Kidney glomerular epithelial cell (primary cell): Measurements from ENCODE around the gene A2M.

Experiments
- DNase-seq: peaks from one replicate; lab custom pipeline; 2025; lab: John Stamatoyannopoulos, UW

Gene A2M

DNA sequence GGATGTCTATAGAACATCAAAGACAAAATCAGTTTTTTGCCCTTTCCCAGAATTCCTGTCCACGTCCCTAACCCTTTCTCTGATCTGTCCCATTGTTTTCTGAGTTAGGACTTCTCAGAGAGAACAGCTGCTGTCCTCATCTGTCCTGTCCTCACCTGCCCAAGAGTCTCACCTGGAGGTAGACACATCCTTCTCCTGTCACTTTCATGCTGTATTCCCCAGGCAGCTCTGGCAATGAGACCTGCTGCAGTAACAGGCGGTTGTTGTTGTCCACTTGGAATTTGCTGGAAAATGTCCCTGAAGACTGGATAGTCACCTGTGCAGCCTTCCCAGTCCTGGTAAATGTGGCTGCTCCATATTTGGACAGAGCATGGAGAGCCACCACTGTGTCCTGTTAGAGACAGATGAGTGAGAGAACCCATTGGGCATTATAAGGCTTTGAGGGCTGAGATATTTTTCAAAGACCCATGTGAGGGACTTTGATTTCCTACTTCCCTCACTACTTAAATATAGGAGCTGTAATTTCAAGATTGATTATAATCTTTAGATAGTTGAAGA is 43.2 kb downstream of the A2M start:
- DNase-seq: no peak

DNA sequence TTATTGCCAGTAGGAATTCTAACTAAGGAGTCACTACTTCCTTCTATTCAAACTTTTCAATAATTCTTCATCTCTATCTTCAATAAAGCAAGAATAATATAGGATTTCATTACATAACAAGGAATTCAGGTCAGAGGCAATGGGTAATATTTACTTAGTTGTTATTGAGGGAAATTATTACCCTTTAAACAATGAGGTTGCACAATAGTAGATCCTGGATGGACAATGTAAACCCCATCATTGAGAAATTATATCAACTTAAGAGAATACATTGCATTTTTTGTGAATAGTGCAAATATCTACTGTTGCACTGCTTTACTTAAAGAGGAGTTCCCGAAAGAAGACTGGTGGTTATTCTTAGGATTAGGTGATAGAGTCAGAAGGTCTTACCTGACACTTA is 43.8 kb downstream of the A2M start:
- no peak for DNase-seq

DNA sequence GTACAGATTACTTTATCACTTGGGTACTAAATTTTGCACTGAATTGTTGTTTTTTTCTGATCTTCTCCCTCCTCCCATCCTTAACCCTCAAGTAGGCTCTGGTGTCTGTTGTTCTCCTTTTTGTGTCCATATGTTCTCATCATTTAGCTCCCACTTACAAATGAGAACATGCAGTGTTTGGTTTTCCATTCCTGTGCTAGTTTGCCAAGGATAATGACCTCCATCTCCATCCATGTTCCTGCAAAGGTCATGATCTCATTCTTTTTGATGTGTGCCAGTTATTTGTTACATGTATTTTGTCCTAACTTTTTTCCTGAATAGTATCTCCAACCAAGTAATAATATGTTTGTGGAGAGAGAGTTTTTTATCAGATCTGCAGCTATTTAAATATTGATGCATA is 44.2 kb downstream of the A2M start:
- DNase-seq: no peak

DNA sequence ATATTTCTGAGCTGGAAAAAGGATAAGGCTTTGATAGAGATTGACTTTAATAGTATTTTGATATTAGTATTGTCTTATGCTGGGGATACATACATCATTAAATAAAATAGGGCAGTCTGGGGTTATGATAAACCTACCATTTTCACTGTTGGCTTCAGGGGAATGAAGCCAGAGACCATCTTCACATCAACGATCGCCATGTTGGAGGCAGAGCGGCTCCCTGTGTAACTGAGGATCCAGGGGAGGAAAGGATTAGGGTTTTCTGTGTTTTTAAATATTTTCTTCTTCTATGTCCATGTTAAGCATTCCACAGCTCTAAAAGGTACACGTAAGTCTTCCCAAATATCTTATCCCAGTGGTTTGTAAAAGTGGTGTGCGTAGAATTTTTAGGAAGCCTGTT is 45.4 kb downstream of the A2M start:
- no peak for DNase-seq

DNA sequence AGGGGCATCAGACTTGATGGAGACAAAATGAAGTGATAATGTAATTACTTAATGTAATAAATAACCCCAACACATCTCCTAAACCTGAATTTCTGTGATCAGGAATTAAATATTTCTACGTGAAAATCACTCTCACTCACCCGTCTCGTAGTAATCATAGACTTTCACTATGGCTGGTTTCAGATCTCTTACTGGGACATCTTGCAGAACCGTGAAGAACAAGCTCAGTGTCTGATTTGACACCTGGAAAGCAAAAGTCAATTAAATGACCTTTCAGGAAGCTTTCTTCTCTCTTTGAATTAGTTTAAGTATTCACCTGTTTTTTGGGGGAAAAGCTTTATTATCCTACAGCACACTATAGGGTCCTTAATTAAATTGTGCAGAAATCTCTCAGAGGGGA is 47.1 kb downstream of the A2M start:
- no peak for DNase-seq

DNA sequence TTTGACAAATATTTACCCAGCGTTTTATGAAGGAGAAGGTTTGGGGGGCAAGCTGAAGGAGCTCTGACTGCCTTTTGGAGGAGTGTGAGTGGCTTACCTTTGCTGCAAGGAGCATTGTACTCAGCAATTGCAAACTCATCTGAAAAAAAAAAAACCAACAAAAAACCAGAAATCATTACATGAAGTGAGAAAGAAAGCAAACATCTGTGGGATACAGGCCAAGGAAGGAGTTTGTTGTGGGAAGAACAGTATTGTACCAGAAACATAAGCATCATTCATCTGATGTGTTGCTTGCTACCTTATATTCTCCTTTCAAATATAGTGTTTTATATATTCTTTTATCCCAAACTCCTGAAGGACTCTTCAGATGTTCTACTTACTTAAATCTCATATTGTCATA is 47.6 kb downstream of the A2M start:
- no peak for DNase-seq

DNA sequence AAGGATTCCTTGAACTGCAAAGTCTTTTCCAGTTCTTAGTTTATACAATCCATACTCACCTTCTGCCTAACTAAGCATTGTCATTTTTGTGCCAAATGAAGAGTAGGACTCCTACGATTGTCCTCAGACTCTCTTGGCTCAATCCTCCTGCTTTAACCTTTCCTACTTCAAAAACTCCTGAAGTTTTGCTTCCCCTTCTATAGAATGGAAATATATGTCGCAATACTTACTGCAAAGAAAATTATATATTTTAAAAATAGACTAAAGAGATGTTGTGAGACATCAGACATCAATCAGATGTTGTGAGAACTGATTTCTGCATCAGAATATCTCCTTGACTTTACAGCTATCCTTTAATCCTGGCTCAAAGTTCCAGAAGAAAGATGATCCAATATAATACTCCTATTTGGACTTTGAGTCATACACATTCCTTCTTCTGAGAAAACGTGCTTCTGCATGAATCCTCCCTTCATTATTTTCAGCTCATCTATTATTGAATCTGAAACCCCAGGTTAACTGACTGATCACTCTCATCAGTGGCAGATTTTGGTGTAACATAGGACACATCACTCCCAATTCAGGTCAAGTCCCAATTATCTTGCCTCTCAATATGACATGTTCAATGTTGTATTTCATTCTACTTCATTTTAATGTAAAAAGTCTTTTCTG is 48.8 kb downstream of the A2M start:
- no peak for DNase-seq

DNA sequence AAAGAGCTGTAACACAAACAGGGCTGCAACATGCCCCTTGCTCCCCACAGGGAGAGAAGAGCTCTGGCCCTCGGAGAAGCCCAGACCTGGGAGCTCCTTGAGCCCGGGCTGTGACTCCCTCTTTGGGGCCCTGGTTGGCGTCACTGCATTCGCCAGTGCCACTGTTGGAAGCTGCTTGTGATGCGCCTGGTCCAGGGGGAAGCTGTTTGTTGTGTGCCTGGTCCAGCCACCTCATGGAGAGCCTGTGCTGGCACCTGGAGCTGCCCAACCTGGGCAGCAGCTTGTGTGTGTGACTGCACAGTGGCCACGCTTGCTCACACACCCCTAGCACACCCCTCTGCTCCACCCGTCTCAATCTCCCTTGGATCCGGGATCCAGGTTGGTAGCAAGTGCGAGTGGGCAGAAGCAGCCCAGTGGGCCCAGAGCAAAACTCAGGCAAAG is 49.5 kb downstream of the A2M start:
- no peak for DNase-seq

DNA sequence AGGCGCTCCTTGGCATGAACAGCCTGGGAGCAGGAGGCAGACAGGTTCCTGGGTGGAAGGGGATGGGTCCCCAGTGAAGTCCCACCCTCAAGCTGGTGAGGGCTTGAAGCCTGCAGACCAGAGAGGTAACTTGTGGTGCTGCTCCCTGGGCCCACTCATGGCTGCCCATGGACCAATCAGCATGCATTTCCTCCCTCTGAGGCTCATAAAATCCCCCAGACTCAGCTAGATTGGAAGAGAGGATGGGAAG is 50.2 kb downstream of the A2M start:
- DNase-seq: no peak

DNA sequence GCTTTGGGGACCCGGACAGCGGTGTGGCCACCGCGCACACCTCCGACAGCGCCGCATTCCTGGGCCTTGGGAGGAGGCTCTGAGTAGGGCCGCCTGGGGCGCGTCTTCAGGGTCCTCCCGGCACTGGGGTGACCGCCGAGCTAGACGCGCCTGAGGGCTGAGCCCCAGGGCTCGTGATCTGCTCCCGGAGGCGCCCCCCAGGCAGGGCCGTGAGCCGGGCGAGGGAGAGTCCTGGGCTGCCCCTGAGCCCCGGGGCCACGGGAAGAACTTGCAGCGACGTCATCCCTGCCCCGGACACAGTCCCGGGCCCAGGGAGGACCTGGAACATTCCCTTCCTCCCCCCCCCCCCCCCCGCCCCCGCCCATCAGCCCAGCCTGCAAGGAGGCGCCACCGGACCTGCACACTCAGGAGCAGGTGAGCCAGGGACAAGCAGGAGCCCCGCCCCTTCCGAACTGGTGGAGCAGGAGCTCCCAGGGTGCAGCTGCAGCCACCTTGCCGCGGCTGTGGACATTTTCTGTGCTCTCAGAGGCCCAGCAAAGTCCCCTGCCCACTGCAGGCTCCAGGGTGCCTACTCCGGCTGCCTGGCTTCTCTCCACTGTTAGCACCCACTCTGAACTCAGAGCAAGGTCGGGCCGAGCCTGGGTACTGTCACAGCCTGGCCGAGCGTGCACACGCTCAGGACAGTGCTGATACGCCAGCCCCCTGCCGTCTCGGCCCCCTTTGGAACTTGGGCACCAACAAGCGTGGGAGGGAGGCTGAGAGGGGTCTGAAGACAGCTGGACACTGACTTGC is 50.7 kb downstream of the A2M start:
- DNase-seq: peak; percentile 20

DNA sequence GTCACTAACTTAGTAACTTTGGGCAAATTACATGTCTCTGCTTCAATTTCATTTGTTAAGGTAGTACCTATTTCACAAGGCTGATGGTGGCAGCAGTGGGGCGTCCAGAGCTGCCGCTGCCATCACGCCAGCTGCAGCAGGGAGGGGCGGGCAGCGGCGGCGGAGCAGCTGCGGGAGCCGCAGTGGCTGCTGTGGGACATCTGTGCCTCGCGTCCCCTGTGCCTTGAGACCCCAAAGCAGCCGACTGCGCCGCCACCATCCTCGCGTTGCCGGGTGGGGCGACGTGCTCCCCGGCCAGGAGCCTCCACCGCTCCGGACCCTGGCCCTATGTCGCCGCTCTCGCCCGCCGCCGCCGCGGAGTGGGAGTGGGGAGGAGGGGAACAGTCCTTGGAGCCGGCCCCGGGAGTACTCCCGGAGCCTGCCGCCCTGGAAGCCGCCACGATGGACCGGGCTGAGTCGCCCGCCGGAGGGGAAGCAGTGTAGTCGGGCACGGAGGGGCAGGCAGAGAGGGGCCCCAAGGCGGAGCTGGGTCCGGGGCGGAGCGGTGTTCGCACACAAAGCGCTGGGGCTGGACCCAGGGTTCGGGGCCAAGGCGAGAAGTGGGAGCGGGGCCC is 51.4 kb downstream of the A2M start:
- DNase-seq: peak; percentile 50

DNA sequence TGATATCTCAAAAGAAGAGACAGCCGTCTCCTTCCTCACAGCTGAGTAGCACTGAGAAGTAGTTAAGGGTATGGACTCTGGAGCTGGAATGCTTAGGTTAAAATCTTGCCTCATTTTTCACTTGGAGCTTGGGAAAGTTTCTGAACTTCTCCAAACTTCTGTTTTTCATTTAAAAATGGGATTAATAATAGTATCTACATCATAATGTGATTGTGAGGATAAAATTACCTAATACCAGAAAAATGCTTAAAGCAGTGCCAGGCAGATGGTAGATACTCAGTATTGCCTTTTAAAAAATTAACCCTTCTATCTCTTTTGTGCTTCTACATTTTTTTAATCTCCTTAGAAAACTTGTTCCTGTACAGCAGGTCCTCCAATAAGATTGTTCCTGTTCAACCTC is 63.1 kb downstream of the A2M start:
- no peak for DNase-seq

DNA sequence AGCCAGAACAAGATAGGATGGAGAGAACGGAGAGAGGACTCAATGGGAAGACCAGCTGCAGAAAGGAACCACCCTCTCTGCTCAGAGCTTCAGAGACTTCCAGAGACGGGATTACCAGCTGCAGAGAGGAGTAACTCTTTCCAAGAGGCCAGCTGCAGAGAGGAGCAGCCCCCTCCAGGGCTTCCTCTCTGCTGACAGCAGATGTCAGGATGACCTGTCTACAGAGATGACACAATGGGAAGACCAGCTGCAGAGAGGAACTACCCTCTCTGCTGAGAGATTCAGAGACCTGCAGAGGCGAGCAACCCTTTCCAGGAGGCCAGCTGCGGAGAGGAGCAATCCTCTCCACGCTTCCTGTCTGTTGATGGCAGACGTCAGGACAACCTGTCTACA is 64.6 kb downstream of the A2M start:
- DNase-seq: no peak

DNA sequence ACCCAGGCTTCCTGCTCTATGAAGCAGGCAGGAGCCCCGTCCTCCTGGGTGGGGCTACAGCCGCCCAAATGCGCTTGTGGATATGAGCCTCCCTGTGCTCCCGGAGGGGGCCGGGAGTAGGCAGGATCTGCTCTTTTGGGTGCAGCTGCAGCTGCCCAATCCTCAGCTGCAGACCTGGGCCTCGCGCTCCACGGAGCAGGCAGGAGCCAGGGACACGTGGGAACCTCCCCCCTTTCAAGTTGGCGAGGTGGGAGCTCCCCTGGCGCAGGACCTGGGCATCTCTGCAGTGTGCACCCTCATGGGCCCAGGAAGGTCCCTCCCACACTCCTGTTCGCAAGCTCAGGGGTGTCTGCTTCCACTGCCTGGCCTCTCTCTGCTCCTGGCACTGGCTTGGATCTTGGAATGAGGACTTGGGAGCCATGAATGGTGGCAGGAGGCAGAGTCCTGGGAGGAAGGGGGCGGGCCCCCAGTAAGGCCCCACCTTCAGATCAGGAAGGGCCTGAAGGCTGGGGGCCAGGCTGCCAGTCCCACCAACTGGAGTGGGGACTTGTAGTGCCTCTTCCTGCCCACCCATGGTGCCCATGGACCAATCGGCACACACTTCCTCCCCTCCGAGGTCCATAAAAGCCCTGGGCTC is 65.1 kb downstream of the A2M start:
- DNase-seq: no peak

DNA sequence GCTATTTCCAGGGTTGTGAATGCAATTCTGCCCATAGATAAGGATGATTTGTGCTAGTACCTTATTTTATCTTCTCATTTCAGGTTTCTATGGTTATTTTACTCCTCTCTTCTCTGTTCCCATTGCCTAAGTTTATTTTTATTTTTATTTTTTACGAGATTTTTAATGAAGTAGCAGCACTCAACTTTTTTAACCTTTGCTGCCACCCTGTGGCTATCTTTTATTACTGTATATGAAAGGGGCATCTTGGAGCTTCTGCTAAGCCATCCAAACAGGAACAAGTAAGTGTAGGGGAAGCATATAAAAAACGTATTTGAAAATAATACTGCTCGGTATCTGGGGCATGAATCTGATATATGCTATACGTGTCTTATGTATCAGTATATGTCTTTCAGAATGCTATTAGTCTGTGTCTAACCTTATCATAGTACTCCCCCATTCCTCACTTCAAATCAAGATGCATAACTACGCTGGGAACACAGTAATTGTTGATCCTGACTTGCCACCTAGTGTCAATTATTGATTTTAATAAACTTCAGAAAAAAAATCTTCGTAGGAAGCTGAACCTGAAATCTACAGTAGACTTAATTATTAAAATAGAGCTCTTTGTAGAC is 66.1 kb downstream of the A2M start:
- DNase-seq: peak; percentile 31

DNA sequence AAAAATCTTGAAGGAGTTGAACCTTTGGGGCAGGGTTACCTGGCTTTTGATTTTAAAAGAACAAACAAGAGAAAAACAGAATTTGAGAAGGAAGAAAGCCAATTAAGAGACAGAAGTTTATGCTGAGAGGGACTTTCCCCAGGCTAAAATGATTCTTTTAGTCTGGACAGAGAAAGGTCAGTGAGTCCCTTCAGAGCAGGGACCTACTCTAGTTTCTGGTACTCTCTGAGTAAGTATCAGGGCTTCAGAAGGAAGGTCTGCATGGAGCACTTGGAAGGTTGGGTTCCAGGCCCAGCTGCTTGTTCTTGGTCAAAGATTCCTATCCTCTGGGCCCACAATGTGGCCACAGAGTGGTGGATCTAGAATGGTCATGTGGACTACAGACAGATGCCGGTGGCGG is 66.8 kb downstream of the A2M start:
- DNase-seq: no peak

DNA sequence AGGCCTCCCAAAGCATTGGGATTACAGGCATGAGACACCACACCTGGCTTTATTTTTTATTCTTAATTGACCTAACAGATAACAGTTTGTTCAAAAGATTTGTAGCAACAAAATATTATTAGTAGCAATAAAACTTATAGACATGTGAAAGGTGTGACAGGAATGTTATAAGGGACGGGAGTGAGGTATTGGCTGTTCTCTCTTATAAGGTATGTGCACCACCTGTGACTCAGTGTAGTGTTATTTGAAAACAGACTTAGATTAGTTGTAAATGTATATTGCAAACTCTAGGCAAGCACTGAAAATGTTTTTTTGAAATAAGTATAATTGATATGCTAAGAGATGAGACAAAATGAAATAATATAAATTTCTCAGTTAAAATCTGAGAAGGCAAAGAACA is 68.6 kb downstream of the A2M start:
- DNase-seq: no peak

DNA sequence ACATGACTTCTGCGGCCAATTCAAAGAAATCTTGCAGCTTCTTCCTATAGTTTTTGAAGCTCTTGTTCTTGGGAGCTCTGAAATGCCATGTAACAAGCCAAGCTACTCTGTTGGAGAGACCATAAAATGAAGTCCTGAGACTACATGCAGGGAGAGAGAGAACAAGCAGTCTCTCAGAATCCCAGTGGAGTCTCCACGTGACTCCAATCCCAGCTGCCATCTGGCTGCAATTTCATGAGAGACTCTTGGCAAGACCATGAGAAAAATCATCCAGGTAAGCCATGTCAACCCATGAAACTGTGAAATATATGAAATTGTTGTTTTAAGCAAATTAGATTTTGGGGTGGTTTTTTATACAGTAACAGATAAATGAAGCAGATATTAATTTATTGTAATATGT is 72.0 kb downstream of the A2M start:
- no peak for DNase-seq

DNA sequence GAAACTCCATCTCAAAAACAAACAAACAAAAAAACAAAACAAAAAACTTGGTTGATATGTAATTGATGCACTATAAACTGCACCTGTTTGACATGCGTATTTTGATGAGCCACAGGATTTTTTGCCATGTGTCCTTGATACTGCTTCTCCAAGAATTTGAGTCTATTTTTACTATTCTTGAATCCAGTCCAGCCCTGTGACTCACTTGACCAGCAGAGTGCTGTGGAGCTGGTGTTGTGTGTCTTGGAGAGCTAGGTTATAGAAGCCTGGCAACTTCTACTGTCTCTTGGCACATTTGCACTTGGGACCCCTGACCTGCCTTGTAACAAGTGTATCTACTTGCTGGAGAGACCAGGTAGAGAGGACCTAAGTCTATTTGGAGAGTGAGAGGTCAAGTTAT is 74.4 kb downstream of the A2M start:
- DNase-seq: no peak

DNA sequence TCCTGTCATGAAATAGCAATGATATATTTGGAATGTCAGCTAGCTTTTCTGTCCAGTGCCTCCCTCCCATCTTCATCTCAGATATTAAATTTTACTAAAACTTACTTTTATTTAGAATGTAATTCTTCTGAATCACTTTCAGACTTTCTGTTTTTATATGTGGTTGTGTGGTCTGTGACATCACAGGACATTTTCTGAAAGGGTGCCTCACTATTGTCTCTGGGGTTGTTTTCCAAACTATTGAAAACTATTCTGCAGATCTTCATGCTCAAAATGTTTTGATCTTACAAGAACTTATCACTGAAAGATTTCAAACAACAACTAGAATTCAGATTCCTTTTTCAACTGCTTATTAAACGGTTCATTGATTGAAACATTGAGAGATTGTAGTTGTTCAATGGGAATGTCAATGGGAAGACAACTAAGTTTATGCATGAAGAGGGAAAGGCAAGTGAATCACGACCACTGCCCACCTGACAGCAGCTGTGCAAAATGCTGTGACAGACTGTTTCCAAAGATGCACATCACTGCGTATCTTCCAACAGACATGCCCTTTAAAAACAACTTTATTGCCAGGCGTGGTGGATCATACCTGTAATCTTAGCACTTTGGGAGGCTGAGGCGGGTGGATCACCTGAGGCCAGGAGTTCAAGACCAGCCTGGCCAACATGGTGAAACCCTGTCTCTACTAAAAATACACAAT is 75.1 kb downstream of the A2M start:
- DNase-seq: no peak

DNA sequence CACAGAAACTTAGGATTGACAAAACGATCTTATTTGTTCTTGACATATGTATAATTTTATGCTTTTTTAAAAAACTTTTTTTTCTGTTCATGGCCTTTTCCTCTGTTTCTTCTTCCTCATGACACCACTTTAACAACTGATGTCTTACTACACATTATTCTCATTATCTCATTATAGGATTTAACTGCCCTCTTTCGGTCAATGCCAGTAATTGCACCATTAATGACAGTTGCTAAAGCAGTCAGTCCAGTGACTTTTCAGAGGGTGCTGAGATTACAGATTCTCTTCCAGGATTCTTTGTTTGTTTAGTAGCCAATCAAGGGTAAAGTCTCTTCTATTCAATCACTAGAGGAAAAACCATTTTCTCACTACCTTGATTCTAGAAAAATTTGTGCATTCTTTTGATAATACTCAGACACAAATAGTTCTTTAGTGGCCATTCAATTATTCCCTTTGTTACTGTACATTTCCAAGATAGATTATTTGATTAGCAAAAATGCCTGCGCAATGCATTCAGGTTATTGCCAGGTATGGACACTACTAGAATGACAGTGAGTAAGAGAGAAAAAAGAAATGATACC is 76.2 kb downstream of the A2M start:
- DNase-seq: peak; percentile 54

DNA sequence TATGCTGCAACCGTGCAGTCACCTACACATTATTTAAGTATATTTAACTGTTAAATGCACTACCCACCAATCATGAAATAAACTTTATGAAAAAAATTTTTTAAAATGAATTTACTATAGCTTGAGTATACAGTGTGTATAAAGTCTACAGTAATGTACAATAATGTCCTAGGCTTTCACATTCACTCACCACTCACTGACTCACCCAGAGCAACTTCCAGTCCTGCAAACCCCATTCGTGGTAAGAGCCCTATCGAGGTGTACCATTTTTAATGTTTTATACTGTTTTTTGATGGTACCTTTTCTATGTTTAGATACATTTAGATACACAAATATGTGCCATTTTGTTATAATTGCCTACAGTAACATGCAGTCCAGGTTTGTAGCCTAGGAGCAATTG is 78.3 kb downstream of the A2M start:
- no peak for DNase-seq
